GM18909 (cell line): ENCODE measurements around the gene GRIK1.

Experiments used
- ATAC-seq: cut with Tn5 transposase; IDR thresholded peaks from one replicate; pipeline ENCODE4 v1.9.1; 2021; ENCODE audit warnings: mild to moderate bottlenecking; ENCODE audit not compliant: unreplicated experiment, poor library complexity

GRIK1 gene

DNA sequence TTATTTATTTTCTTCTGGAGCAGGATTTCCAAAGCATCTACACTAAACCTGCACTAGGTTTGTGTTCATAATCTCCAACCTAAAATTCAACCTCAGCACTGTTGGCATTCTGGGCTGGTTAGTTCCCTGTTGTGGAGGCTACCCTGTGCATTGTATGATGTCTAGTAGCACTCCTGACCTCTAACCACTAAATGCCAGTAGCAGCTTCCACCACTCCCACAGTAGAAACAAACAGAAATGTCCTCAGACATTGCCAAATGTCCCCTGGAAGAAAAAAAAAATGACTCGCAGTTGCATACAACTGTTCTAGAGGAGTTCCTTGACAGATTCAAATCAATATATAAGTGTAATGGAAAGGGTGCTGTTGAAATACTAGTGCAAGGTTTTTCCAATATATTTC is 18.9 kb downstream of the GRIK1 start:
- no peak for ATAC-seq

DNA sequence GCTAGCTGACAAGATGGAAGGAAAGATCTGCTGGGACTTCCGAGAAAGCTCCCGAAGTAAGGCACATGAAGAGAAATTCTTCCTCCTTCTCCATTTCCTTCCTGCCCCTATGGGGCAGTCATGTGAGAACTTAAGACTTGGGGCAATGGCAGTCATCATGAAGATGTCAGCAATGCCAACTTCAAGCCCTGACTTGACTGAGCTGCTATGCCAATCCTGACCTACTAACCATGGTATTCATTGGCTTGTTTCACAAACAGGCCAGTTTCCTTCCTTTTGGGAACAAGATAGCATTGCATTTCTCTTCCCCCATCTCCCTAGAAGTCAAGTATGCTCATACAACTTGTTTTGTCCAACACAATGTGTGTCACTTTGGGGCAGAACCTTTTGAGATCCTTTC is 25.5 kb downstream of the GRIK1 start:
- ATAC-seq = no peak

DNA sequence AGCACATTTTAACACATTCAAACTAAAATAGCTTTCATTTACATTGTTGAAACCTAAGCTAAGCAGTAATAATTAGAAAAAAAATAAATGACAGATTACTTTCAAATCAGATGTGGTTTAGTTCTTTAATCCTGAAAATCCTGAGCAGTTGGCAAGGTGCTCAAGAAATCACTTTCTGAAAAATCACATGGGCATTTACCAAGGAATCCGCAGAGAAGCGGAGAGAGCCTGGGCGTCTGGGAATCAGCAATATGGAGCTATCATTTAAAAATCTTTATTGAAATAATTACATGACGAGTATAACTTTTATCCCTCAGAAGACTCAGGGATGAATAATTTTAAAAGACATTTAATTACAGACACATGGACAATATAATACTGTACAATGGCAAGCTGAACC is 30.2 kb downstream of the GRIK1 start:
- ATAC-seq = no peak

DNA sequence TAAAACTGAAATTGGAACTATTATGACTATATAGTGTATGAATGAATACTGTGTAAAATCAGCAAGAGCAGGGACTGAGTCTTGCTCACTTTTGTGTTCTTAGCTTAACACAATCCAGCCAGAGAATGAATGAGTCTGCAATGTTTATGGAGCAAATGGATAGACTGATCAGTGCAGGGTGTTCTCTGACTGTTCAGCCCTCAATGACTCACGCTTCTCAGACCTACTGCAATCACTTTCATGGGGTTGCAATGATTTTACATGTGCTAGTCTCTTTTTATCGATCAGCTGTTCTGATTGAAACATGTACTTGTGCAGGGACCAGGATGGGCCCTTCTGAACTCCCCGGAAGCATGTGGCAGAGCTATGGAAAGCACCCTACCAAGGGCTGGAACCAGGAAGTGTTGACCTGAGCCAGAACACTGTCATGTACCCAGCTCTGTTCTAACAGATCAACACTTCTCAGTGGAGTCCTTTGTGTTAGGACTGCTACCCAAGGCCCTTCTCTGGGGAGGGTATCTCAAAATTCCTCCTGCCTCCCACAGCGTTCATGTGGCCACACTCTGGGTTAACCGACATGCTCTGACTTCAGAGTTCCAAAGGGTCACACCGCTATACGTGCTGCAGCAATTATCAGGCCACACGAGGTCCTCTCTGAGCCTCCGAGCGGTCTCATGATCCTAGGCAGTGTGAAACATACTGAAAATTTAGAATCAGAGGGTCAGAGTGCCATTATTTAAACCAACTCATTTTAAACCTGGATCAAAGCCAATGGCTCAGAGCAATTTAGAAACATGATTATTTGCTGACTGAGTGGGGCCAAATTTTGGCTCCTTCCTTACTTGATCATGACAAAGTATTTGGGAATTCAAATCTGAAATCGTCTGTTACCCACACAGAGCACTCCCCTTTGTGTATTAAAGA is 35.2 kb downstream of the GRIK1 start:
- no peak for ATAC-seq

DNA sequence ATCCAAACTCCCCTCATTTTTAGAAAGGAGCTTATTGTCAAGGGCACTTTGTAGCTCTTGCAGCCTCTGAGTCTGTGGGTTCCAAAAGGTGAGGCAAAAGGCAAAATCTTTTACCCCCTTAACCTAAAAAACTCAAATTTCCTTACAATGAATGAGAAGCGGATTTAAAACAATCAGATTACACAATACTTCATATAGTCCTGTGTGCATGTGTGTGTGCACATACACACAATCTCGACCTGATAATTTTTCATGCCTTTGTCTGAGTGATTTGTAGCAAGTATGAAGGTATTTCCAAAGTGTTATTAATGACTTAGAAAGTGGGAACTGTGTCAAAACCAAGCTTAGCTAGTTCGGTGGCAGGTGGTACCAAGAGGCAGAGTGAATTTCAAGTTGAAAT is 42.9 kb downstream of the GRIK1 start:
- ATAC-seq = no peak

DNA sequence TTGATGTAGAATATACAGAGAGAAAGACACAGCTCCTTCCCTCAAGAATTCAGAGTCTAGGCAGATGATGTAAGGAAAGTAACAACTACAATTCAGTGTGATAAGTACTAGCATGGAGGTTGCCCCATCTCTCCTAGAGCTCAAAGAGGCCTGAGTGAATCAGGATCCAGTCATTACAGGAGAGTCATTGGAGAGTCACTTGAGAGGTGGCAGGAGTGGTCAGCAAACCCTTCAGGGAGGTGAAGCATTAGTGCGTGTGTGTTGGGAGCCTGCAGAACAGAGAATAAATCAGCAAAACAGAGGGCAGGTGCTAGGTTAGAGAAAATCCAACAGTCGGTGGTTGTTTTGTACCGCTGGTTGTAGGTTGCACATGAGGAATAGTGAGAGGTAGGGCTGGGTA is 46.1 kb downstream of the GRIK1 start:
- ATAC-seq = no peak

DNA sequence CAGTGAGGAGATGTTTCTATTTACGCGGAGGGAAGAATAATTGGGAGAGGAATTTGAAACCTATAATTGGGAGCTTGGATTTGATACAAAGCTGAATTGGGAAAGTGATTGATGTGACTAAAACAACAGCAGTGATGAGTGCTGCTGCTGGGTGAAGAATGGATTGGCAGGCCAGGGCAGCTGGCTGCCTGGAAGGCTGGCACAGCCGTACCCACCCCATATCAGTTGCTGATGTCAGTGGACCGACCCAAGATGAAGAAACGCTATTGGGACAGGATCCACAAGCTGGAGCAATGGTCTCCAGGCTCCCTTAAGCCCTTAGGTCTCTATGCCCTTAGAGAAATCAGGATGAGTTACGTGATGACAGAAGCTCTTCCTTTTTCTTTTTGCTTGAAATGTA is 47.4 kb downstream of the GRIK1 start:
- no peak for ATAC-seq

DNA sequence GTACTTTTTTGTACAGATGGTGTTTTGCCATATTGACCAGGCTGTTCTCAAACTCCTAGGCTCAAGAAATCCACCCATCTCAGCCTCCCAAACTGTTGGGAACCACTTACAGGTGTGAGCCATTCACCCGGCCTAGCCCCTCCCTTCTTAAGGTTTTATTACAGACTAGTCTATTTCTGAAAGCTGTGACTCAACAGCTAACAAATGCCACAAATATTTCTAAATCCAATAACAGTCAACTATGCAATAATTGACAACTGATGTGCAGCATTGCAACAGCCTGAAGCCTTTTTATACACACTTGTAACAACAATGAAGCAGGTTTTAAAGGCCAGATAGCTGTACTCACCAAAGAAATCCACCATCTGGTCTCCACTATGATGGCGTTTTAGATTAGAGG is 51.4 kb downstream of the GRIK1 start:
- no peak for ATAC-seq

DNA sequence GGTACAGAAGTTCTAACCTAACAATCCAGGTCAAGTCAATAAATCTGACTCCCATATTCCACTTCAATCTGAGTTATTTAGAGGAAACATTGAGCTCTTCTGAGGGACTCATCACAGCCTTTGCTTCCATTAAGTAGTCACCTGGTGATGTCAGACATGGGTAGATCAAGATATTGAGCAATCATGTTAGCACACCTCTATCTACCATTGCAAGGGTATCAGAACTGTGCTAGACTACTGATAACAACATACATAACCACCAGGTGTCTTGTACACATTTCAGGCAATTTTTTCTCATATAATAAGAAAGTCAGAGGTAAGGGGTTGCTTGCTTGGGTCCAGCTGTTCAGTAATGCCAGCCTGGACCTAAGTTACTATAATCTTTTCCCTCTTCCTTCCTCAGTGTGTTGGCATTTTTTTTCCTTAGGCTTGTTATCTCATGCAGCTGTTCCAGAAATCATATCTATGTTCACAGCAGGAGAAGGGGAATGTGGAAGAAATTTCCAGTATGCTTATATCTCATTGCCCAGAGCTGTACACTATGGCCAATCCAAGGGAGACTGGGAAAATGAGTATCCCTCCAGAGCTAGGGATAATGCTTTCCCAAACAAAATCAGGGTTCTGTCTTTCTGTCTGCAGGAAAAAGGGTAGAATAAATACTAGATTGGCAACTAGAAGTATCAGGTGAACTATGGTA is 52.3 kb downstream of the GRIK1 start:
- no peak for ATAC-seq

DNA sequence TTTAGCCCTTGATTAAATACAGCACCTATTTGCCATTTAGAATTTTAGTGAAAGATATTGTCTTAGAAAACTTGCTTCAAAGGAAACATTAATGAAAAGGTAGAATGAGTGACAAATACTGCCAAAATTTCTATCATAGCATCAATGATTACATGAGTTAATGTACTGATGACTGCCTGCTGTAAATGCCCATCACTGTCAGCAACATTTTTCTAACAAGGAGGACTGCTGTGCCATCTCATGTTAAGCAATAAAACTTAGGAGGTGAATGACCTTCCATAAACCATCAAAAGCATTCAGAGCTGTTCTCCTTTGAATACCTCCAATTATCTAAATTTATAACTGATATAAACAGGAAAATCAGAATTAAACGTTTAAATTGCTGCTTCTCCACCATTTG is 54.3 kb downstream of the GRIK1 start:
- no peak for ATAC-seq

DNA sequence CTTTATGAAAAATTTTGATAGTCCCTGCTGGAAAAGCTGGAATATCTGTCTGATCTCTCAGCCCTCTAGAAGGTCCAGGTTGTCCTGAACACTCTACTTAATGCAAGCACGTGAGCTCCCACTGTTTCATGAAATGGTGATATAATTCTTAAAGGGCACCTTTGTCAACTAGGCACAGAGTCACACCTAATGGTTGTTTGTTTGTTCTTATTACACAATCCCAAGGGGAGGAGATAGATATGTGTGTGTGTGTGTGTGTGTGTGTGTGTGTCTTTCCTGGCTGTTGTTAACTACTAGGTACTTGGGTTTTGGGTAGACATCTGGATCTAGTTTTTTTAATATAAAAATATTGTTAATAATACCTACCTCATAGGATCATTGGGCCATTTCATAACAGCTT is 63.9 kb downstream of the GRIK1 start:
- ATAC-seq = no peak

DNA sequence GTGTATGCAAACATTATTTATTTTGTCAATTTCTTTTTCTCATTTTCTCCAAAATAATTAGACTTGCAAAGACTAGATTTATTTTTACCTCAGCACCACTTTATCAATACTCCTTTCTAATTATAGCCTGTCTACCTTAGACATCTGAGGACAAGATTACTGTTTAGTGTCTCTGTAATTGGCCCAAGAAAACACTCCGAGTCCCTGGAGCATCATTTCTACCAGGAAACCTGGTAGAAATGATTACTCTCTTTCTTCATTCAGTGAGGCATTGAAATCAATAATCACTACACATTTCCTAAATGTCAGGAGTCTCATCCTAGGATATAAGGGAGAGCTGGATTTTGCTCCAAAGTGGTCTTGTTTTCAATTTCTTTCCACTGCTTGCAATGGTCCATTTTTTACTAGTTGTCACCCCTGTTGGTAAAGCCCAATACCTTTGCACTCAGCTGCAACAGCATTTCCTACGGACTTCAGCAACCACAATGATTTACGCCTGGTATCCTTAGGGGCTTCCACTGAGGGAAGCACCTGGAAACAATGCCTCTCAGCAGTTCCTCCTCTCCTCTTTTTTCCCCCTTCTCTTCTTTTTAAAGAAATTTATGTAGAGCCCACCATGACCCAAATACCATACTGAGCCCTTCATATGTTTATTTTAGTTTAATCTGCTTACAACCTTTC is 64.6 kb downstream of the GRIK1 start:
- no peak for ATAC-seq

DNA sequence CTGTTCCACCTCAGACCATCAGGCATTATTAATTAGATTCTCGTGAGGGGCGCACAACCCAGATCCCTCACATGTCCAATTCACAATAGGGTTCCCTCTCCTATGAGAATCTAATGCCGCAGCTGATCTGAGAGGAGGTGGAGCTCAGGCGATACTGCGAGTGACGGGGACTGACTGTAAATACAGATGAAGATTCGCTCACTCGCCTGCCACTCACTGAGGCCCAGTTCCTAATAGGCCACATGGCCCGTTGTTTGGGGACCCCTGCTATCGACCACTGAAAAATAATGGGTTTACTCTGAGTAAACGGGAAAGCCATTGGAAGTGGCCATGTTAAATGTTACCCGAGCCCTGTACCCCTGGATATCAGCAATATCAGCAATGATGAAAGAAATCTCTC is 65.9 kb downstream of the GRIK1 start:
- ATAC-seq = no peak

DNA sequence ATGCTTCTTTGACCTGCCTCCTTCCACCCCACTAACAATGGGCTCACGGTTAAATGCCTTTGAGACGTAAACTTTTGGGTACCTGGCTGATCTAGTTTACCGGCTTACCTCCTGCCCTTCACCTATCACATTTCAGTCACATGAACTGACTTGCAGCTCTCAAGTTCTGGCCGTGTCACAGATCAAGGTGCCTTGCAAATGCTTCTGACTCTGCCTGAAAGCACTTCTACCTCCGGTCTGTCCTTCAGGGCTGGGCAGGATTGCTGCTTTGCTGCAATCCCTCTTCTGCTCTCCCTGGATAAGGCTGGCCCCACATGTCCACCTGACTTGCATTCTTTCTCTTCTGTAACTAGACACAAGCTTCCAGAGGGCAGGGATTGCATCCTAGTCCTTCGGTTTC is 69.0 kb downstream of the GRIK1 start:
- ATAC-seq = no peak

DNA sequence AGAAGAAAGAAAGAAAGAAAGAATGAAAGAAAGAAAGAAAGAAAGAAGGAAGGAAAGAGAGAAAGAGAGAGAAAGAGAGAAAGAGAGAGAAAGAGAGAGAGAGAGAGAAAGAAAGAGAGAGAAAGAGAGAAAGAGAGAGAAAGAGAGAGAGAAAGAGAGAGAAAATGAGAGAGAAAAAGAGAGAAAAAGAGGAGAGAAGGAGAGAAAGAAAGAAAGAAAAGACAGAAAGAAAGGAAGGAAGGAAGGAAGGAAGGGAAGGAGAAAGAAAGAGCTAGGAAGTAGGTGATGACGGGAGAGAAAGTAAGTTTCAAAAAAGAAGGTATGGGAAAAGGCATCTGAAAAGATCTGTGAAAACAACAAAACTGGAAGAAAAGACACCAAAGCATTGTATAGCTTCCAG is 72.0 kb downstream of the GRIK1 start:
- no peak for ATAC-seq

DNA sequence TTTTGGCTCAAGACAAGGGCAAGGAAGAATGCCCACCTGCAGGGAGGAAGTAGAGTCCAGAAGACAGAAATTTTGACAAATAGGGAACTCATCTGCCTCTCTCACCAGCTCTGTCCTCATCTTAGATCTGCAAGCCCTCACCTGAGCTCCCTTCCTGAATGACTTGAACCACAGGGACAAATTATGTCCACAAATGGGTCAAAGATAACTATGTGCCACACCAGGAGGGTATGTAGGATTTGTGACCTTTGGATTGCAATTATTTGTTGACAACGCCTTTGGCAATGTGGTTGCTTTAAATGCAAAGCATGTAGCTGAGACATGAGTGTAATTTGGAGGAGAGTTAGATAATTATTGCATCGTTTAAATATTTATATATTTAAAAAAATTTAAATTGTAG is 79.5 kb downstream of the GRIK1 start:
- no peak for ATAC-seq

DNA sequence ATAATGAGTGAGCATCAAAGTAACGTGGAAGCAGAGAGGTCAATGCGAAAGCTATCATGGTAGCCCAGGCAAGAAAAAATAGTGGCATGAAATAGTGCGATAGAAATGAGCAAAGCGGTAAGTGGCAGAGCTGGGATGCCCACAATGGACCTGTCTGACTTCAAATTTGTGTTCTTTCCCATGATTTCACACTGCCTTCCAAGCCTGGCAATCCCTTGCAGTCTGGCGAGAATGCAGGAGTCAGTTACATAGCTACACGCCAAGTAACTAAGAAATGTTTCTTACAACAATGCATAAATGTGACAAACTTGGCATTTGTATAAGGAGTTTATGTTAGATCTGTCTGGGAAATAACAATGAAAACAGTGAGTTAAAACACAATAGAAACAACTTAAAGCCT is 82.6 kb downstream of the GRIK1 start:
- no peak for ATAC-seq

DNA sequence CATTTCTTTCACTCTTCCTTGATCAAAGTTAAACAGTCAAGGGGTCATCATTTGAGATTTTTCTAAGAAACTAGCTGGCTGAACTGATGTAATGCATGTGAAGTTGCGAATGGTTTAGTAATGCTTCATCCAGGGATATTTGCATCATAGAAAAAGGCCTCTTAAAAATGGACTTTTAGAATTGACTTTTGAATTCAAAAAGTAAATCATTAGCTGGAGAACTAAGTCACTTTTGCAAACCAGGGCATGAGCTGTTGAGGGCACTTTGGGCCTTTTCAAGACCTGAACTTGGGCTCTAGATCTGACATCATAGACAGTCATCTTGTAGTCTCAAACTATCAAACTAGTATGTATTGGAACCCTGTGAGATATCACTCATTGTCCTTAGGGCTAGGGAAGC is 85.0 kb downstream of the GRIK1 start:
- ATAC-seq = no peak

DNA sequence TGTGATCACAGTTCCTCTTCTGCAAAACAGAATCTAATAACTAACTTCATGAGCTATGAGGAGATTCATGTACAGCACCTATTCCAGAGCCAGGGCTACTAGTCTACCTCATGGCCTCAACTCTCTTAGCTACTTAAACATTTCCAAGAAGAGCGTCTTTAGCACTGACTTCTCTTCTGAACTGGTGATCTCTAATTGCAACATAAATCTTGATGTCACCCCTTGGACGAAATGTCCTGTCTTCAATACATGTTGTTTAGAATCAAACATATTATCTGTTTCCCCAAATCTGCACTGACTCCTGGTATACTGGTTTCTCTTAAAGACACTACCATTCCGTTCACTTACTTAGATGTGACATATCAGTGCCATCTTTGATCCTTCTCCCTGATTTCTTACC is 88.2 kb downstream of the GRIK1 start:
- ATAC-seq = no peak

DNA sequence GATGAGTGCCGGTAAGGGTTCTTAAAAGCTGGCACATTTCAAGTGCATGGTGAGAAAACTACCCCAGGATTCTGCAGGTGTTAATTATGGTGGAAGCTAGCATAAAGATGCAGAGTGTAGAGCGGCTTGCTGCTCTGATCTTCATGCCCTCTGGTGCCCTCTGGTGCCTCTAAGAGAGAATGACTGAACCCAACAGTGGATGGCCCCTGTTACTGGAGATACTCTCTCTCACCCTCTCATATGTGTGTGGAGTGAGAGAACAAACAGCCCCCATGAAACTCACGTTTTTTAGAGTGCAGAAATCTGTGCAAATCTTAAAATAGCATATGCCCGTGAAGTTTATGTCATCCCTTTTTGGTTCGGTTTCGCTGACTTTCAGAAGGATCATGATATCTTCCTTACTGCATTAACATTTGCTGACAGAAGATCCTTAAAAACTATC is 90.0 kb downstream of the GRIK1 start:
- peak; percentile 99 for ATAC-seq

DNA sequence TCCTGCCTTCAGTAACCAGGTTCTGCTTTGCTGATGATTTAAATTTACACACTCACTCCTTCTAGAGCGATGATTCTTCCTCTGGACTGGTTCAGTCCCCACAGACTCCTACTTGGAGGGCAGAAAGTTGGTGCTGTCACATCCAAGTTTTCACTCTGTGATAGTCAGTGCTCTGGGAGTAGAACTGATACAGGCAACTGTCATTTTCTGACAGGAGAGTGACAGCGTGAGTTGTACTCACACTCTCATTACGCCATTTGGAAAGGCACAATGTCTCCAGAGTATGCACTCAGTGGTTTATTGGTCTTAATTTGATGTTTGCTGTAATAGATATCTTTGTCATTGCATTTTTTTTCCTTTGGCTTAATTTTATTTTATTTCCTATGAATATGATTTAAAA is 96.0 kb downstream of the GRIK1 start:
- ATAC-seq = no peak
